ENCODE data around the gene RRP1B.

- no peak for TF ChIP-seq ZFP30 (CRISPR knock-in tag; IDR thresholded peaks at IDR 0.05)
- TF ChIP-seq OSR1 (CRISPR knock-in tag; IDR thresholded peaks at IDR 0.05): no peak
- no peak for TF ChIP-seq CREB5 (CRISPR knock-in tag; IDR thresholded peaks at IDR 0.05; ENCODE audit: low read depth)
- no peak for TF ChIP-seq PATZ1 (CRISPR knock-in tag; IDR thresholded peaks at IDR 0.05; ENCODE audit: borderline replicate concordance)
- no peak for TF ChIP-seq ARNTL (CRISPR knock-in tag; IDR thresholded peaks at IDR 0.05; ENCODE audit: borderline replicate concordance, low read depth)
- no peak for TF ChIP-seq CSDC2 (CRISPR knock-in tag; IDR thresholded peaks at IDR 0.05)
These were observed 6.7 kb upstream of the RRP1B start for GRCh38 chr21:43652616-43653015.

Data from SK-N-SH treated with all-trans-retinoic acid at 6 μM for 48 hours (cell line).